ENCODE measurements around the gene MMEL1.
"Not testable (repeated sequence)": the region's sequence is repeated elsewhere in the genome, so short reads cannot be mapped to it uniquely, and the experiment has no call there.

The MMEL1 gene, protein sequence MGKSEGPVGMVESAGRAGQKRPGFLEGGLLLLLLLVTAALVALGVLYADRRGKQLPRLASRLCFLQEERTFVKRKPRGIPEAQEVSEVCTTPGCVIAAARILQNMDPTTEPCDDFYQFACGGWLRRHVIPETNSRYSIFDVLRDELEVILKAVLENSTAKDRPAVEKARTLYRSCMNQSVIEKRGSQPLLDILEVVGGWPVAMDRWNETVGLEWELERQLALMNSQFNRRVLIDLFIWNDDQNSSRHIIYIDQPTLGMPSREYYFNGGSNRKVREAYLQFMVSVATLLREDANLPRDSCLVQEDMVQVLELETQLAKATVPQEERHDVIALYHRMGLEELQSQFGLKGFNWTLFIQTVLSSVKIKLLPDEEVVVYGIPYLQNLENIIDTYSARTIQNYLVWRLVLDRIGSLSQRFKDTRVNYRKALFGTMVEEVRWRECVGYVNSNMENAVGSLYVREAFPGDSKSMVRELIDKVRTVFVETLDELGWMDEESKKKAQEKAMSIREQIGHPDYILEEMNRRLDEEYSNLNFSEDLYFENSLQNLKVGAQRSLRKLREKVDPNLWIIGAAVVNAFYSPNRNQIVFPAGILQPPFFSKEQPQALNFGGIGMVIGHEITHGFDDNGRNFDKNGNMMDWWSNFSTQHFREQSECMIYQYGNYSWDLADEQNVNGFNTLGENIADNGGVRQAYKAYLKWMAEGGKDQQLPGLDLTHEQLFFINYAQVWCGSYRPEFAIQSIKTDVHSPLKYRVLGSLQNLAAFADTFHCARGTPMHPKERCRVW

DNA sequence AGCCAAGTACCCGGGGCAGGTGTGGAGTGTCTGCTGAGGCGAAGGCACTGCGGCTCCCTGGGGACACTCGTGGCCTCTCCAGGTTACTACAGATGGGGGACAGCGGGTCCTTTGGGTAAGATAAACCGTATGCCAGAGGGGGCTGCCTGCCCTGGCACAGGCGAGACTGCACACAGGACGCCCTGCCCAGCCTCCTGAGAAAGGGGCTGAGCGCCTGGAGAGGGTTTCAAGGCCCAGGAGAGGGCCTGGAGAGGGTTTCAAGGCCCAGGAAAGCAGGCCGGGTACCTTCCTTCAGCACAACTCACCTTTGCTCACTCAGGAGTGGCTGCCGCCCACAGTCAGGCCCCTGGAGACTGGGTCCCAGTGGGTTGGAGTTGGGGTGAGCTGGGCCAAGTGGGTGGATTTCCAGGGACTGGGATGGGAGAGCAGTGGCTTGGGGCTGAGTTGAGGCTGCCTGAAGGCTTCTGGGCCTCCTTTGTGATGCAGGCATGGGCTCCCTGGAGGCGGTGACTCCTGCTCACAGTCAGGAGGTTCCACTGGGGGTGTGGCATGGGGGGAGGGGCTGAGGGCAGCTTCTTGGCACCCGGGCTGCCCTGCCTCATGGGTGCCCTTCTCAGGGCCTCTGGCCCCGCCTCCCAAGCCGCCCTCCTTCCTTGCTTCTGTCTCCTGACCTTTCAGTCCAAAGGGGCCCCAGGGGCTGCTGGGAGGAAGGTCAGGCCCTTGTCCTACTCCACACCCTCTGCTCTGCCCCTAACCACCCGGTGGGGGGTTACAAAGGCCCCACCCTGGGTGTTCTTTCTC is at the start of gene MMEL1:
Gene MMEL1, minus strand, starts transcription at position 456 of the 801 bp plus-strand sequence. CDS start 3,532 bp downstream, outside the sequence.
- no peak for DNase-seq (ENCODE audit: low spot score)

DNA sequence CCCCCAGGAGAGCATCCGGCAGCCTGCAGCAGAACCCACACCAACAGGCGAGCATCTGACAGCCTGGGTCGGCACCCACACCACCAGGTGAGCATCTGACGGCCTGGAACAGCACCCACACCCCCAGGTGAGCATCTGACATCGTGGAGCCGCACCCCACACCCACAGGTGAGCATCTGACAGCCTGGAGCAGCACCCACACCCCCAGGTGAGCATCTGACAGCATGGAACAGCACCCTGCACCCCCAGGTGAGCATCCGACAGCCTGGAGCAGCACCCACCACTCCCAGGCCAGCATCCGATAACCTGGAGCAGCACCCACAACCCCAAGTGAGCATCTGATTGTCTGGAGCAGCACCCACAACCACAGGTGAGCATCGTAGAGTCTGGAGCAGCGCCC is 43.9 kb upstream of the MMEL1 start:
- not testable (repeated sequence) for DNase-seq (ENCODE audit: low spot score)

DNA sequence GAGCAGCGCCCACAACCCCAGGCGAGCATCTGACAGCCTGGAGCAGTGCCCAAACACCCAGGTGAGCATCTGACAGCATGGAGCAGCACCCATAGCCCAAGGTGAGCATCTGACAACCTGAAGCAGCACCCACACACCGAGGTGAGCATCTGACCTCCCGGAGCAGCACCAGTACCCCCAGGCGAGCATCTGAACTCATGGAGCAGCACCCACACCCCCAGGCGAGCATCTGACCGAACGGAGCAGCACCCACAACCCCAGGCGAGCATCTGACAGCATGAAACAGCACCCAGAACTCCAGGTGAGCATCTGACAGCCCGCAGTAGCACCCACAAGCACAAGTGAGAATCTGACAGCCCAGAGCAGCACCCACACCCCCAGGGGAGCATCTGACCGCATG is 38.8 kb upstream of the MMEL1 start:
- DNase-seq (ENCODE audit: low spot score): not testable (repeated sequence)

DNA sequence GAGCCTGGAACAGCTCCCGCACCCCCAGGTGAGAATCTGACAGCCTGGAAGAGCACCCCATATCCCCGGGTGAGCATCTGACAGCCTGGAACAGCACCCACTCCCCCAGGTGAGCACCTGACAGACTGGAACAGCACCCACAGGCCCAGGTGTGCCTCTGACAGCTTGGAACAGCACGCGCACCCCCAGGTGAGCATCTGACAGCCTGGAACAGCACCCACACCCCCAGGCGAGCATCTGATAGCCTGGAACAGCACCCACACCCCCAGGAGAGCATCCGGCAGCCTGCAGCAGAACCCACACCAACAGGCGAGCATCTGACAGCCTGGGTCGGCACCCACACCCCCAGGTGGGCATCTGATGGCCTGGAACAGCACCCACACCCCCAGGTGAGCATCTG is 27.0 kb upstream of the MMEL1 start:
- not testable (repeated sequence) for DNase-seq (ENCODE audit: low spot score)

DNA sequence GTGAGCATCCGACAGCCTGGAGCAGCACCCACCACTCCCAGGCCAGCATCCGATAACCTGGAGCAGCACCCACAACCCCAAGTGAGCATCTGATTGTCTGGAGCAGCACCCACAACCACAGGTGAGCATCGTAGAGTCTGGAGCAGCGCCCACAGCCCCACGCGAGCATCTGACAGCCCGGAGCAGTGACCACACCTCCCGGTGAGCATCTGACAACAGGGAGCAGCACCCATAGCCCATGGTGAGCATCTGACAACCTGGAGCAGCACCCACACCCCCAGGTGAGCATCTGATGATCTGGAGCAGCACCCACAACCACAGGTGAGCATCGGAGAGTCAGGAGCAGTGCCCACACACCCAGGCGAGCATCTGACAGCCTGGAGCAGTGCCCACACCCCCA is 25.1 kb upstream of the MMEL1 start:
- DNase-seq (ENCODE audit: low spot score): not testable (repeated sequence)

DNA sequence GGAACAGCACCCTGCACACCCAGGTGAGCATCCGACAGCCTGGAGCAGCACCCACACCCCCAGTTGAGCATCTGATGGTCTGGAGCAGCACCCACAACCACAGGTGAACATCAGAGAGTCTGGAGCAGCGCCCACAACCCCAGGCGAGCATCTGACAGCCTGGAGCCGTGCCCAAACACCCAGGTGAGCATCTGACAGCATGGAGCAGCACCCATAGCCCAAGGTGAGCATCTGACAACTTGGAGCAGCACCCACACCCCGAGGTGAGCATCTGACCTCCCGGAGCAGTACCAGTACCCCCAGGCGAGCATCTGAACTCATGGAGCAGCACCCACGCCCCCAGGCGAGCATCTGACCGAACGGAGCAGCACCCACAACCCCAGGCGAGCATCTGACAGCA is 24.3 kb upstream of the MMEL1 start:
- not testable (repeated sequence) for DNase-seq (ENCODE audit: low spot score)

DNA sequence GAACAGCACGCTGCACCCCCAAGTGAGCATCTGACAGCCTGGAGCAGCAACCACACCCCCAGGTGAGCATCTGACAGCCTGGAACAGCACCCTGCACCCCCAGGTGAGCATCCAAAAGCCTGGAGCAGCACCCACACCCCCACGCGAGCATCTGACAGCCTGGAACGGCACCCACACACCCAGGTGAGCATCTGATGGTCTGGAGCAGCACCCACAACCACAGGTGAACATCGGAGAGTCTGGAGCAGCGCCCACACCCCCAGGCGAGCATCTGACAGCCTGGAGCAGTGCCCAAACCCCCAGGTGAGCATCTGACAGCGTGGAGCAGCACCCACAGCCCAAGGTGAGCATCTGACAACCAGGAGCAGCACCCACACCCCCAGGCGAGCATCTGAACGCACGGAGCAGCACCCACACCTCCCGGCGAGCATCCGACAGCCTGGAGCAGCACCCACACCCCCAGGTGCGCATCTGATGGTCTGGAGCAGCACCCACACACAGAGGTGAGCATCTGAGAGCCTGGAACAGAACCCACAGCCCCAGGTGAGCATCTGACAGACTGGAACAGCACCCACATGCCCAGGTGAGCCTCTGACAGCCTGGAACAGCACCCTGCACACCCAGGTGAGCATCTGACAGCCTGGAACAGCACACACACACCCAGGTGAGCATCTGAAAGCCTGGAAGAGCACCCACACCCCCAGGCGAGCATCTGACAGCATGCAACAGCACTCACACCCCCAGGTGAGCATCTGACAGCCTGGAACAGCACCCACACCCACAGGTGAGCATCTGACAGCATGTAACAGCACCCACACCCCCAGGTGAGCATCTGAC is 23.0 kb upstream of the MMEL1 start:
- DNase-seq (ENCODE audit: low spot score): not testable (repeated sequence)

DNA sequence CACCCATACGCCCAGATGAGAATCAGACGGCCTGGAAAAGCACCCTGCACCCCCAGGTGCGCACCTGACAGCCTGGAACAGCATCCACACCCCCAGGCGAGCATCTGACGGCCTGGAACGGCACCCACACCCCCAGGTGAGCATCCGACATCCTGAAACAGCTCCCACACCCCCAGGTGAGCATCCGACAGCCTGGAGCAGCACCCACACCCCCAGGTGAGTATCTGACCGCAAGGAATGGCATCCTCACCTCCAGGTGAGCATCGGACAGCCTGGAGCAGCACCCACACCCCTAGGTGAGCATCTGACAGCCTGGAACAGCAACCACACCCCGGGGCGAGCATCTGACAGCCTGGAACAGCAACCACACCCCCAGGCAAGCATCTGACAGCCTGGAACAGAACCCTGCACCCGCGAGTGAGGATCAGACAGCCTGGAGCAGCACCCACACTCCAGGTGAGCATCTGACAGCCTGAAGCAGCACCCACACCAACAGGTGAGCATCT is 21.7 kb upstream of the MMEL1 start:
- DNase-seq (ENCODE audit: low spot score): not testable (repeated sequence)

DNA sequence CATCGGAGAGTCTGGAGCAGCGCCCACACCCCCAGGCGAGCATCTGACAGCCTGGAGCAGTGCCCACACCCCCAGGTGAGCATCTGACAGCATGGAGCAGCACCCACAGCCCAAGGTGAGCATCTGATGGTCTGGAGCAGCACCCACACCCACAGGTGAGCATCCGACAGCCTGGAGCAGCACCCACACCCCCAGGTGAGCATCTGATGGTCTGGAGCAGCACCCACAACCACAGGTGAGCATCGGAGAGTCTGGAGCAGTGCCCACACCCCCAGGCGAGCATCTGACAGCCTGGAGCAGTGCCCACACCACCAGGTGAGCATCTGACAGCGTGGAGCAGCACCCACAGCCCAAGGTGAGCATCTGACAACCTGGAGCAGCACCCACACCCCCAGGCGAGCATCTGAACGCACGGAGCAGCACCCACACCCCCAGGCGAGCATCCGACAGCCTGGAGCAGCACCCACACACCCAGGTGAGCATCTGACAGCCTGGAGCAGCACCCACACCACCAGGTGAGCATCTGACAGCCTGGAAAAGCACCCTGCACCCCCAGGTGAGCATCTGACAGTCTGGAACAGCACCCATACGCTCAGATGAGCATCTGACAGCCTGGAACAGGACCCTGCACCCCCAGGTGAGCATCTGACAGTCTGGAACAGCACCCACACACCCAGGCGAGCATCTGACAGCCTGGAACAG is 21.1 kb upstream of the MMEL1 start:
- not testable (repeated sequence) for DNase-seq (ENCODE audit: low spot score)

DNA sequence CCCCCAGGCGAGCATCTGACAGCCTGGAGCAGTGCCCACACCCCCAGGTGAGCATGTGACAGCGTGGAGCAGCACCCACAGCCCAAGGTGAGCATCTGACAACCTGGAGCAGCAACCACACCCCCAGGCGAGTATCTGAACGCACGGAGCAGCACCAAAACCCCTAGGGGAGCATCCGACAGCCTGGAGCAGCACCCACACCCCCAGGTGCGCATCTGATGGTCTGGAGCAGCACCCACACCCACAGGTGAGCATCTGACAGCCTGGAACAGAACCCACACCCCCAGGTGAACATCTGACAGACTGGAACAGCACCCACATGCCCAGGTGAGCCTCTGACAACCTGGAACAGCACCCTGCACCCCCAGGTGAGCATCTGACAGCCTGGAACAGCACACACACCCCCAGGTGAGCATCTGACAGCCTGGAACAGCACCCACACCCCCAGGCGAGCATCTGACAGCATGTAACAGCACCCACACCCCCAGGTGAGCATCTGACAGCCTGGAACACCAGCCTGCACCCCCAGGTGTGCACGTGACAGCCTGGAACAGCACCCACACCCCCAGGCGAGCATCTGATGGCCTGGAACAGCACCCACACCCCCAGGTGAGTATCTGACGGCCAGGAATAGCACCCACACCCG is 20.2 kb upstream of the MMEL1 start:
- not testable (repeated sequence) for DNase-seq (ENCODE audit: low spot score)

DNA sequence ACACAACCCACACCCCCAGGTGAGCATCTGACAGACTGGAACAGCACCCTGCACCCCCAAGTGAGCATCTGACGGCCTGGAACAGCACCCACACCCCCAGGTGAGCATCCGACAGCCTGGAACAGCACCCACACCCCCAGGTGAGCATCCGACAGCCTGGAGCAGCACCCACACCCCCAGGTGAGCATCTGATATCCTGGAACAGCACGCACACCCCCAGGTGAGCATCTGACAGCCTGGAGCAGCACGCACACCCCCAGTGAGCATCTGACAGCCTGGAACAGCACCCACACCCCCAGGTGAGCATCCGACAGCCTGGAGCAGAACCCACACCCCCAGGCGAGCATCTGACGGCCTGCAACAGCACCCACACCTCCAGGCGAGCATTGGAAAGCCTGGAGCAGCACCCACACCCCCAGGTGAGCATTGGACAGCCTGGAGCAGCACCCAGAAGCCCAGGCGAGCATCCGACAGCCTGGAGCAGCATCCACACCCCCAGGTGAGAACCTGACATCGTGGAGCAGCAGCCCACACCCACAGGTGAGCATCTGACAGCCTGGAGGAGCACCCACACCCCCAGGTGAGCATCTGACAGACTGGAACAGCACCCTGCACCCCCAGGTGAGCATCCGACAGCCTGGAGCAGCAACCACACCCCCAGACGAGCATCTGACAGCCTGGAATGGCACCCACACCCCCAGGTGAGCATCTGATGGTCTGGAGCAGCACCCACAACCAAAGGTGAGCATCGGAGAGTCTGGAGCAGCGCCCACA is 19.5 kb upstream of the MMEL1 start:
- not testable (repeated sequence) for DNase-seq (ENCODE audit: low spot score)

DNA sequence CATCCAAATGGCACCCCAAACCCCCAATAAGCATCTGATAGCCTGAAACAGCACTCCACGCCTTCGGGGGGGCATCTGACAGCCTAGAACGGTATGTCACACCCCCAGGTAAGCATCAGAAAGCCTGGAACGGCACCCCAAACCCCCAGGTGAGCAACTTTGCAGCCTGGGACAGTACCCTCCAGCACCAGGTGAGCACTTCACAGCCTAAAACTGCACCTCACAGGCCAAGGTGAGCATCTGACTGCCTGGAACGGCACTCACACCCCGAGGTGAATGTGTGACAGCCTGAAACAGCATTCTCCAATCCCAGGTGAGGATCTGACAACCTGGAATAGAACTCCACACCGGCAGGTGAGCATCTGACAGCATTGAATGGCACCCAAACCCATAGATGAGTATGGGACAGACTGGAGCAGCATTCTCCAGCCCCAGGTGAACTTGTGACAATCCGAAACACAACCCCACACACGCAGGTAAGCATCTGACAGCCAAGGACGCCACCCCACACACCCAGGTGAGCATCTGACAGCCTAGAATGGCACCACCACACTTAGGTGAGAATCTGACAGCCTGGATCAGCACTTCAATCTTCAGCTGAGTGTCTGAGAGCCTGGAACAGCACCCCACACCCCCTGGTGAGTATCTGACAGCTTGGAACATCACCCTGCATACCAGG is 18.3 kb upstream of the MMEL1 start:
- no peak for DNase-seq (ENCODE audit: low spot score)

DNA sequence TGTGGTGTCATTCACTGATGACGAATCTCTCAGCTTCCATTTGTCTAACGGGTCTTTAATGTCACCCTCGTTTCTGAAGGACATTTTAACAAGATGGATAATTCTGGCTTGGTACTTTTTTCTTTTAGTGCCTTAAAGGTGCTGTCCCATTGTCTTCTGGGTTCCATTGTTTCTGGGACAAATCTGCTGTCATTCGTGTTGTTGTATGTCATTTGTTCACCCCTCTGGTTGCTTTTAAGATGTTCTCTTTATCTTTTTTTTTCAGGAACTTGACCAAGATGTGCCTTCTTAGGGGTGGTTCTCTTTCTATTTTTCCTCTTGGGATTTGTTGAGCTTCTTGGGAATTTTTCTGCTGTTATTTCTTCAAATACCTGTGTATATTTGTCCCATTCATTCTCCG is 14.0 kb upstream of the MMEL1 start:
- no peak for DNase-seq (ENCODE audit: low spot score)

DNA sequence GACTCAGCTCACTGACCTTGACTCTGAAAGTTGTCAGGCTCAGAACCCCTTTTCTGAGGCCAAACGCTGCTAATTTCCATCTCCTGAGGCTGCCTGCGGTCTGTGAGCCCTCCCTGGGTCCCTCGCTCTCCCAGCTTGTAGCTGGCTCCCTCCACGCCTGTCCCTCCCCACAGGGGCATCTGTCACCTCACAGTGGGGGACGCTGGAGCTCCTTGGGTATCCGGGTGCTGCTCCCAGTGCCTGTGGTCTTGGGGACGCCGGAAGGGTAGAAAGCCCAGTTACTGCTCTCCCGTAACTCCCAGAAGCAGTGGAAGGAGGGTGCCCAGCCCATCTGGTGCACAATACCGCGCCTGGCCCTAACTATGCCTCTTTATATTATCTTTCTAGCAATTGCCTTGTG is 13.0 kb upstream of the MMEL1 start:
- DNase-seq (ENCODE audit: low spot score): no peak

DNA sequence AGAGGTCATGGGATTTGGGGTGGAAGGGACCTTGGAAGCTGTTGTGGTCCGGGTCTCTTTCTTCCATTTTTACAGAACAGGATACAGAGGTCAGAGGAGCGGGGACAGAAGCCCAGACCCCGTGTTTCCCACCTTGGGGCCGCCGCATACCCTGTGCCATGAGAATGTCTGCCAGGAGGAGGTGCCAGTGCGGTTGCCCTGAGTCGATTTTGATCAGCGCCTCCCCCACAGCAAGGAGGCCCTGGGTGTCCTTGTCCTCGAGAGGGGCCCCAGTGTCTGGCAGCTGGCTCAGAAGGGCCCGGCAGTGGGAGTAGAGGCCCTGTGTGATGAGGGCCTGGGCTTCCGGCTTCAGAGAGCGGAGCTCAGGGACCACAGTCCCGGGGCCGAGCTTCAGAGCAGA is 12.3 kb upstream of the MMEL1 start:
- no peak for DNase-seq (ENCODE audit: low spot score)

DNA sequence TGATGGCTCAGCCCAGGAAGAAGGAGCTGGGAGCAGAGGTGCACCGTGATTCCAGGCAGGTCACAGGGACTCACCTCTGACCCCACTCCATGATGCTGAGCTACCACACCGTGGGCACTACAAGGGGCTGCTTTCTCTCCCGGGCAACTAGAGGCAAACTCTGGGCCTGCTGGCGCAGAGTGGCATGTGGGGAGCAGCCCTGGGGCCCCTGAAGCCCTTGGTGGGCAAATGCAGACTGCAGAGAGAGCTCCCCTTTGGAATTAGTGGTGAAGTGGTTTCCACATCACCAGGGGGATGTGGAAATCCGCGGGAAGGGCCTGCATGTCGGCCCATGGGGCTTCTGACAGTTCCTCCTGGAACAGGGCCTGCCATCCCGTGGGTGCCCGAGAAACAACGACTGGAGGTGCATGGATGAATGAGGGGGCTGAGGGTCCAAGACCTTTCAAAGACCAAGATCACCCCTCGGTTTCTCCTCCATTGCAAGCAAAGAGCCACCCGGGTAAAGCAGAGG is 11.8 kb upstream of the MMEL1 start:
- no peak for DNase-seq (ENCODE audit: low spot score)

DNA sequence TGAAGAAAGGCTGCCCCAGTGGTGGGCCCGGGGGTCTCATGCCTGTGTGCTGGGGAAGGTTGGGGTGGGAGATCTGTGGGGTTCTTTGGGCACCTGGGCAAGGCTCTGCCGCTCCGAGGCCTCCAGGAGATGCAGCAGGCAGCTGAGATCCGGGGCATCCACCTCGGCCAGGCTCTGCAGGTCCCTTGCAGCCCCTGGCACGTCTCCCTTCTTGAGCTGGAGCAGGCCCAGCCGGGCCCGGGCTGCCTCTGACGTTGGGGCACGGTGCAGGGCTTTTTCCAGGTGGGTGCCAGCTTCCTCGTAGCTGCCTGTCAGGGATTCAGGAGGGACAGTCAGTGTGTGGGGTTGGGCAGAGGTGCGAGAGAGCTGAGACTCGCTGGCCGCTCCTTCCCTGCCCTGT is 11.4 kb upstream of the MMEL1 start:
- no peak for DNase-seq (ENCODE audit: low spot score)

DNA sequence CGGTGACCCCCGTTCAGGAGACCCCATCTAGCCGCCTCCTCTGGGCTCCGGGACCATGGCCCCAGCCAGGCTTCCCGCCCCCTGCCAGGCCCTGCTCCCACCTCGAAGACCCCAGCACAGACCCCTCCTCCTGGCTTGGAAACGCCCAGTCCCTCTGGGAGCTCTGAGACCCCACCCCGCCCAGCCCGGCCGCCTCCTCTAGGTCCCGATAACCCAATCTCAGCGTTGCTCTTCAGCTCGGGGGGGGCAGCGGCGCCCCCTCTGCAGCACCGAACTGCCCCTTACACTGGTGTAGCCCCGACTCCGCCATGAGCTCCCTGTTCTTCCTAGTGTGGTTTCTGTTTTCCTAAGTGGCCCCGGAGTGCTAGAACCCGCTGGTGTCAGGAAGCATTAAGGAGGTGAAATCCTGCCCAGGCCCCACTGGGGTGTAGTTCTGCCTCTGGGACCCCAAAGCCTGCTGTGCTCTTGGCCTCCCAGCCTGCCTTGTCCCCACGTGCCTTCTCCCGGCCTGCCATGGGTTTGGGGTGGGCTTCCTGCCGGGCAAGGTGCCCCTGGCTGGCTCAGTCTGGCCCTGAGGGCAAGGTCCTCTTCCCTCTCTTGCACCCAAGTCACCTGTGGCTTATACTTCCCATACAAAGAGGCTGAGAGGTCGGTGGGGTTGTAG is 10.7 kb upstream of the MMEL1 start:
- DNase-seq (ENCODE audit: low spot score): no peak
